Renal cortex interstitium (tissue), 11 donors: ENCODE data around the gene RARS2. TPM values are rescaled to one million over a fixed set of nuclear protein-coding genes. Genes with fewer than 3 reads are reported as not detected.

Experiments
- DNase-seq, 11 donors: peaks; one replicate each; pipeline ENCODE4 v3.0.0-alpha.2; 2013; ENCODE audit warnings: low read depth in 9 of 11, low spot score in 4 of 11; ENCODE audit errors: extremely low read depth in 1 of 11
- polyA plus RNA-seq, 3 donors: library from polyadenylated mRNA; unstranded; fragments of 120-200 nt; gene quantifications; one replicate each; pipeline ENCODE4 v1.2.1, GENCODE V29; 2013; ENCODE audit not compliant: insufficient read length in 3 of 3

Gene RARS2
- polyA plus RNA-seq, 3 donors: 51.4 to 63.4 (median 60.9) TPM

DNA sequence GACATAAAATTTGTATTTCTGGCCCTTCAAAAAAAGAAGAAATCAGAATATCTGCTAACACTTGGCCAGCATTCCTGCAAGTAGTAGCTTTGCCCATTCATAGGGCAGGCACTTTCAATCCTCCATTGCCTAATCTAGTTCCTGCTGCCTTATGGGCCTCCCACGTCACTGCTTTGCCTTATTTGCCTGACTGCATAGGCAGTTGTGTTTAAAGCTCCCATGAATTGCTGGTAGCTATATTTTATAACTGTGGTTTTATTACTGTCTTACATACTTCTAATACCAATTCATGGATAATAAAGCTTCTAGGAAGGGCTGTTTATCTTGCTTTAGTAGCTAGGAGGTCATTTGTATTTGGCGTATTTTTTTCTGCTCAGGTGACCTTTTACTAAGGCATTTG lies 124.7 kb downstream of the RARS2 start:
- DNase-seq: no peak

Other genes with a start within 250 kb of the RARS2 start
- gene C6orf163, start 245.2 kb downstream of the RARS2 start, polyA plus RNA-seq: 1 to 10 TPM; 2.7 to 7.5 (median 3.0) TPM
- gene CFAP206, start 182.0 kb downstream of the RARS2 start, polyA plus RNA-seq: 1 to 10 TPM; 2.9 to 3.5 (median 3.2) TPM
- gene SLC35A1, start 117.0 kb downstream of the RARS2 start, polyA plus RNA-seq: 10 to 100 TPM; 37.8 to 49.8 (median 38.3) TPM
- 10 to 100 TPM; 36.4 to 46.5 (median 37.2) TPM for gene ORC3, start 148 bp upstream of the RARS2 start, polyA plus RNA-seq
- 10 to 100 TPM; 68.4 to 70.8 (median 70.6) TPM for gene AKIRIN2, start 112.2 kb upstream of the RARS2 start, polyA plus RNA-seq